ENCODE data around the gene CRBN. TPM values are rescaled to one million over a fixed set of nuclear protein-coding genes. Genes with fewer than 3 reads are reported as not detected.

Gene CRBN
- total and polyA plus RNA-seq, 9 of the 15 experiments (the other 6 are each of a cell fraction or from before 2014, with no cell fraction given): 40.8 to 331 (median 57.4) TPM

DNA sequence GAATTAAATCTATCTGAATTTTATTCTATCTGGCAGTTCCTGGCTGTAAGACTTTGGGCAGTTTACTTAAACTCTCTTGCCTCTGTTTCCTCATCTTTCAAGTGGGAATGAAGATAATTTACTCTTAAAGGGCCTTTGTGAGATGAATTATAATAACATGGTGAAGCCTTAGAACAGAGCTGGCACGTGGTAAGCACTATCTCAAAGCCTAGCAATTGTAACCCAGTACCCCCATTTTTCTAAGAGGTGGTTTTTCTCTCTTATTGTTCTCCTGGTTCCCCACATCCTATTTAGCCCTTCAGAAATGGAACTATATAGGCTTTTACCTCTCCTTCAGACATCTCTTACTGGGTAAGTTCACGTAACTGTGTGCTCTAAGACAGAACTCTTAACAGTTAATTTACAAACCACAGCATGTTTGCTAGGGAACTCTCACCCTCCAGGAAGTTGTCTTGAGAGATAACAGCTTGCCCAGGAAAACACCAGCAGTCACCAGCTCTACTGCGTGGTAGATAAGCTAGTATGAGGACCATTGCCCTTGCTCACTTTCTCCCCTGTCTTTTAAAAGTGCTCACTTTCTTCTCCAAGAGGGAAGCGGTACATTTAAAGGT, 12.3 kb upstream of the CRBN start (continued):
- TF ChIP-seq, protein P1, sequence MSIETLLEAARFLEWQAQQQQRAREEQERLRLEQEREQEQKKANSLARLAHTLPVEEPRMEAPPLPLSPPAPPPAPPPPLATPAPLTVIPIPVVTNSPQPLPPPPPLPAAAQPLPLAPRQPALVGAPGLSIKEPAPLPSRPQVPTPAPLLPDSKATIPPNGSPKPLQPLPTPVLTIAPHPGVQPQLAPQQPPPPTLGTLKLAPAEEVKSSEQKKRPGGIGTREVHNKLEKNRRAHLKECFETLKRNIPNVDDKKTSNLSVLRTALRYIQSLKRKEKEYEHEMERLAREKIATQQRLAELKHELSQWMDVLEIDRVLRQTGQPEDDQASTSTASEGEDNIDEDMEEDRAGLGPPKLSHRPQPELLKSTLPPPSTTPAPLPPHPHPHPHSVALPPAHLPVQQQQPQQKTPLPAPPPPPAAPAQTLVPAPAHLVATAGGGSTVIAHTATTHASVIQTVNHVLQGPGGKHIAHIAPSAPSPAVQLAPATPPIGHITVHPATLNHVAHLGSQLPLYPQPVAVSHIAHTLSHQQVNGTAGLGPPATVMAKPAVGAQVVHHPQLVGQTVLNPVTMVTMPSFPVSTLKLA (conservative IDR thresholded peaks at IDR 0.05): peak; percentile 39 to 62; a peak in 1 of 4 replicates
- TF ChIP-seq ZFX (CRISPR knock-in tag; IDR thresholded peaks at IDR 0.05) (no peak), TEAD2 (tag; IDR thresholded peaks at IDR 0.05) (no peak), ARID1B (IDR thresholded peaks at IDR 0.05) (peak; percentile 83), ZNF76 (CRISPR knock-in tag; IDR thresholded peaks at IDR 0.05; ENCODE audit: borderline replicate concordance) (no peak), BRCA1 (IDR thresholded peaks at IDR 0.05) (no peak), BRCA1 (CRISPR knock-in tag; IDR thresholded peaks at IDR 0.05) (no peak), DACH1 (IDR thresholded peaks at IDR 0.05; ENCODE audit: partially characterized antibody) (no peak), TARDBP (IDR thresholded peaks at IDR 0.05) (no peak)
- TF ChIP-seq, protein P2, sequence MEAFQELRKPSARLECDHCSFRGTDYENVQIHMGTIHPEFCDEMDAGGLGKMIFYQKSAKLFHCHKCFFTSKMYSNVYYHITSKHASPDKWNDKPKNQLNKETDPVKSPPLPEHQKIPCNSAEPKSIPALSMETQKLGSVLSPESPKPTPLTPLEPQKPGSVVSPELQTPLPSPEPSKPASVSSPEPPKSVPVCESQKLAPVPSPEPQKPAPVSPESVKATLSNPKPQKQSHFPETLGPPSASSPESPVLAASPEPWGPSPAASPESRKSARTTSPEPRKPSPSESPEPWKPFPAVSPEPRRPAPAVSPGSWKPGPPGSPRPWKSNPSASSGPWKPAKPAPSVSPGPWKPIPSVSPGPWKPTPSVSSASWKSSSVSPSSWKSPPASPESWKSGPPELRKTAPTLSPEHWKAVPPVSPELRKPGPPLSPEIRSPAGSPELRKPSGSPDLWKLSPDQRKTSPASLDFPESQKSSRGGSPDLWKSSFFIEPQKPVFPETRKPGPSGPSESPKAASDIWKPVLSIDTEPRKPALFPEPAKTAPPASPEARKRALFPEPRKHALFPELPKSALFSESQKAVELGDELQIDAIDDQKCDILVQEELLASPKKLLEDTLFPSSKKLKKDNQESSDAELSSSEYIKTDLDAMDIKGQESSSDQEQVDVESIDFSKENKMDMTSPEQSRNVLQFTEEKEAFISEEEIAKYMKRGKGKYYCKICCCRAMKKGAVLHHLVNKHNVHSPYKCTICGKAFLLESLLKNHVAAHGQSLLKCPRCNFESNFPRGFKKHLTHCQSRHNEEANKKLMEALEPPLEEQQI (IDR thresholded peaks at IDR 0.05): no peak
- TF ChIP-seq, protein P3, sequence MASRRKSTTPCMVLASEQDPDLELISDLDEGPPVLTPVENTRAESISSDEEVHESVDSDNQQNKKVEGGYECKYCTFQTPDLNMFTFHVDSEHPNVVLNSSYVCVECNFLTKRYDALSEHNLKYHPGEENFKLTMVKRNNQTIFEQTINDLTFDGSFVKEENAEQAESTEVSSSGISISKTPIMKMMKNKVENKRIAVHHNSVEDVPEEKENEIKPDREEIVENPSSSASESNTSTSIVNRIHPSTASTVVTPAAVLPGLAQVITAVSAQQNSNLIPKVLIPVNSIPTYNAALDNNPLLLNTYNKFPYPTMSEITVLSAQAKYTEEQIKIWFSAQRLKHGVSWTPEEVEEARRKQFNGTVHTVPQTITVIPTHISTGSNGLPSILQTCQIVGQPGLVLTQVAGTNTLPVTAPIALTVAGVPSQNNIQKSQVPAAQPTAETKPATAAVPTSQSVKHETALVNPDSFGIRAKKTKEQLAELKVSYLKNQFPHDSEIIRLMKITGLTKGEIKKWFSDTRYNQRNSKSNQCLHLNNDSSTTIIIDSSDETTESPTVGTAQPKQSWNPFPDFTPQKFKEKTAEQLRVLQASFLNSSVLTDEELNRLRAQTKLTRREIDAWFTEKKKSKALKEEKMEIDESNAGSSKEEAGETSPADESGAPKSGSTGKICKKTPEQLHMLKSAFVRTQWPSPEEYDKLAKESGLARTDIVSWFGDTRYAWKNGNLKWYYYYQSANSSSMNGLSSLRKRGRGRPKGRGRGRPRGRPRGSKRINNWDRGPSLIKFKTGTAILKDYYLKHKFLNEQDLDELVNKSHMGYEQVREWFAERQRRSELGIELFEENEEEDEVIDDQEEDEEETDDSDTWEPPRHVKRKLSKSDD (conservative IDR thresholded peaks at IDR 0.05; ENCODE audit: low read length): no peak
- TF ChIP-seq, protein P4, sequence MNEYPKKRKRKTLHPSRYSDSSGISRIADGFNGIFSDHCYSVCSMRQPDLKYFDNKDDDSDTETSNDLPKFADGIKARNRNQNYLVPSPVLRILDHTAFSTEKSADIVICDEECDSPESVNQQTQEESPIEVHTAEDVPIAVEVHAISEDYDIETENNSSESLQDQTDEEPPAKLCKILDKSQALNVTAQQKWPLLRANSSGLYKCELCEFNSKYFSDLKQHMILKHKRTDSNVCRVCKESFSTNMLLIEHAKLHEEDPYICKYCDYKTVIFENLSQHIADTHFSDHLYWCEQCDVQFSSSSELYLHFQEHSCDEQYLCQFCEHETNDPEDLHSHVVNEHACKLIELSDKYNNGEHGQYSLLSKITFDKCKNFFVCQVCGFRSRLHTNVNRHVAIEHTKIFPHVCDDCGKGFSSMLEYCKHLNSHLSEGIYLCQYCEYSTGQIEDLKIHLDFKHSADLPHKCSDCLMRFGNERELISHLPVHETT (CRISPR knock-in tag; conservative IDR thresholded peaks at IDR 0.05 in 1 of 2, IDR thresholded peaks at IDR 0.05 in 1 of 2): no peak
- TF ChIP-seq, protein P5, sequence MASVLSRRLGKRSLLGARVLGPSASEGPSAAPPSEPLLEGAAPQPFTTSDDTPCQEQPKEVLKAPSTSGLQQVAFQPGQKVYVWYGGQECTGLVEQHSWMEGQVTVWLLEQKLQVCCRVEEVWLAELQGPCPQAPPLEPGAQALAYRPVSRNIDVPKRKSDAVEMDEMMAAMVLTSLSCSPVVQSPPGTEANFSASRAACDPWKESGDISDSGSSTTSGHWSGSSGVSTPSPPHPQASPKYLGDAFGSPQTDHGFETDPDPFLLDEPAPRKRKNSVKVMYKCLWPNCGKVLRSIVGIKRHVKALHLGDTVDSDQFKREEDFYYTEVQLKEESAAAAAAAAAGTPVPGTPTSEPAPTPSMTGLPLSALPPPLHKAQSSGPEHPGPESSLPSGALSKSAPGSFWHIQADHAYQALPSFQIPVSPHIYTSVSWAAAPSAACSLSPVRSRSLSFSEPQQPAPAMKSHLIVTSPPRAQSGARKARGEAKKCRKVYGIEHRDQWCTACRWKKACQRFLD (CRISPR knock-in tag; IDR thresholded peaks at IDR 0.05): no peak

Data from K562 (cell line).